GM18519 (cell line): ENCODE measurements around the gene KDM1A.
A peak's percentile ranks its signal among the peaks of the same experiment; 100 is the strongest.
"Not testable (repeated sequence)": the region's sequence is repeated elsewhere in the genome, so short reads cannot be mapped to it uniquely, and the experiment has no call there.

ENCODE experiments used
- ATAC-seq: cut with Tn5 transposase; IDR thresholded peaks from one replicate; pipeline ENCODE4 v1.9.1; 2021; ENCODE audit warnings: mild to moderate bottlenecking, moderate library complexity; ENCODE audit not compliant: unreplicated experiment, low FRiP score

The KDM1A gene

GRCh38 chr1:23010025-23010424 lies 9.2 kb upstream of the KDM1A start:
- not testable (repeated sequence) for ATAC-seq

- no peak for ATAC-seq
These were observed 5.6 kb upstream of the KDM1A start for GRCh38 chr1:23013657-23014056.

- no peak for ATAC-seq
These were observed 591 bp upstream of the KDM1A start for GRCh38 chr1:23018661-23019093.

GRCh38 chr1:23019863-23020625 lies 776 bp downstream of the KDM1A start:
- peak; percentile 16 for ATAC-seq

- no peak for ATAC-seq
These were observed 1.6 kb downstream of the KDM1A start for GRCh38 chr1:23020706-23021405.

- no peak for ATAC-seq
These were observed 2.6 kb downstream of the KDM1A start for GRCh38 chr1:23021834-23022233.

GRCh38 chr1:23023174-23023845 lies 4.0 kb downstream of the KDM1A start:
- no peak for ATAC-seq

- ATAC-seq: no peak
These were observed 7.3 kb downstream of the KDM1A start for GRCh38 chr1:23026568-23026967.

- ATAC-seq: no peak
These were observed 8.2 kb downstream of the KDM1A start for GRCh38 chr1:23027352-23027907.

- ATAC-seq: no peak
These were observed 10.1 kb downstream of the KDM1A start for GRCh38 chr1:23029337-23029736.

- no peak for ATAC-seq
These were observed 16.7 kb downstream of the KDM1A start for GRCh38 chr1:23035823-23036452.

- ATAC-seq: no peak
These were observed 17.9 kb downstream of the KDM1A start for GRCh38 chr1:23037081-23037740.

- ATAC-seq: no peak
These were observed 20.1 kb downstream of the KDM1A start for GRCh38 chr1:23039308-23039826.

GRCh38 chr1:23040509-23040908 lies 21.2 kb downstream of the KDM1A start:
- ATAC-seq: no peak

- no peak for ATAC-seq
These were observed 24.8 kb downstream of the KDM1A start for GRCh38 chr1:23044035-23044434.

- no peak for ATAC-seq
These were observed 30.9 kb downstream of the KDM1A start for GRCh38 chr1:23050201-23050600.

GRCh38 chr1:23051290-23051909 lies 32.1 kb downstream of the KDM1A start:
- ATAC-seq: no peak

- no peak for ATAC-seq
These were observed 38.0 kb downstream of the KDM1A start for GRCh38 chr1:23057301-23057700.

GRCh38 chr1:23062271-23062670 lies 43.0 kb downstream of the KDM1A start:
- ATAC-seq: no peak
